Pulmonary artery endothelial cell (primary cell): ENCODE results near the gene ADAMTS19. TPM values are rescaled to one million over a fixed set of nuclear protein-coding genes. Genes with fewer than 3 reads are reported as not detected.

Source experiments
- DNase-seq: peaks from one replicate; pipeline ENCODE4 v3.0.0-alpha.2; 2011; ENCODE audit warnings: low read depth, low spot score
- total RNA-seq: library from RNA; depleted of rRNA; stranded (reverse); fragments of >200 nt; gene quantifications from 2 replicates; pipeline ENCODE4 v1.2.3, GENCODE V29; 2014

ADAMTS19 gene
- total RNA-seq, 1 donor from 2014 or later = not detected

- no peak for DNase-seq
Observed at GRCh38 chr5:129763651-129764050, 303.6 kb downstream of the ADAMTS19 start.

- DNase-seq = no peak
Observed at GRCh38 chr5:129766798-129767197, 306.7 kb downstream of the ADAMTS19 start.

GRCh38 chr5:129767927-129768380 lies 307.9 kb downstream of the ADAMTS19 start:
- peak; percentile 69 for DNase-seq

GRCh38 chr5:129768735-129769134 lies 308.6 kb downstream of the ADAMTS19 start:
- no peak for DNase-seq

- DNase-seq = no peak
Observed at GRCh38 chr5:129770024-129770820, 310.1 kb downstream of the ADAMTS19 start.

GRCh38 chr5:129771058-129771838 lies 311.1 kb downstream of the ADAMTS19 start:
- DNase-seq = no peak

GRCh38 chr5:129773376-129773775 lies 313.3 kb downstream of the ADAMTS19 start:
- DNase-seq = no peak

- no peak for DNase-seq
Observed at GRCh38 chr5:129781594-129781993, 321.5 kb downstream of the ADAMTS19 start.
